Colonic mucosa (tissue), 4 donors: ENCODE measurements around the gene HERC3. TPM values are rescaled to one million over a fixed set of nuclear protein-coding genes. Genes with fewer than 3 reads are reported as not detected.

Experiments
- DNase-seq: peaks from one replicate; pipeline ENCODE4 v3.0.0-alpha.2; 2020
- H3K27ac ChIP-seq: fragments of 200-600 bp; one replicate; pipeline ENCODE4 v1.8.0; 2021
- H3K27me3 ChIP-seq: fragments of 200-600 bp; one replicate; pipeline ENCODE4 v1.8.0; 2021
- H3K36me3 ChIP-seq: fragments of 200-600 bp; one replicate; pipeline ENCODE4 v1.8.0; 2021
- H3K4me1 ChIP-seq: fragments of 200-600 bp; one replicate; pipeline ENCODE4 v1.8.0; 2021; ENCODE audit warnings: mild to moderate bottlenecking
- H3K4me3 ChIP-seq: fragments of 200-600 bp; one replicate; pipeline ENCODE4 v1.8.0; 2021
- H3K9ac ChIP-seq, 2 donors: one replicate each; pipeline ENCODE4 v1.7.0; 2013; ENCODE audit warnings: control low read depth in 2 of 2, low read depth in 2 of 2, low read length in 2 of 2
- H3K9me3 ChIP-seq: fragments of 200-600 bp; one replicate; pipeline ENCODE4 v1.8.0; 2021
- CTCF ChIP-seq: fragments of 200-600 bp; IDR thresholded peaks from one replicate; pipeline ENCODE4 v1.8.0; 2022; ENCODE audit warnings: antibody characterized with exemption, mild to moderate bottlenecking
- intact Hi-C: fragments of 100-400 bp; cut with DNase I; formaldehyde crosslinking; loops from one replicate; pipeline ENCODE4 v1.14.1; 2022
- total RNA-seq, 2 donors: library from RNA; stranded (reverse); fragmentation: NEBNext Ultra II Directional in 1 of 2; extraction: Animal tissue kit (Norgen Biotek cat#: 25700) in 1 of 2; gene quantifications; one replicate each; pipeline ENCODE4 v1.2.1, GENCODE V29; 2021
- donor health status: healthy.
- donor health status: DM: no; HTN: no; CAD: no.
- donor health status: DM: no; HTN: no; CAD: no.

HERC3 gene
- total RNA-seq, 2 donors from 2014 or later, result 23.0 to 51.4 TPM

GRCh38 chr4:88697141-88697540 lies 104.9 kb downstream of the HERC3 start:
- Histone ChIP-seq H3K9me3 (no peaks in the 10 kb centered on the region), H3K27me3 (no peaks in the 10 kb centered on the region), H3K4me3 (peak overlapping the region; percentile 62), H3K9ac (peak overlapping the region; percentile 40 to 59), H3K27ac (peak overlapping the region; percentile 22), H3K4me1 (no peaks in the 10 kb centered on the region), H3K36me3 (no peaks in the 10 kb centered on the region)
- TF ChIP-seq CTCF, result no peak
- DNase-seq, result no peak
- intact Hi-C loops, result no loop called here

GRCh38 chr4:88697588-88698329 lies 105.5 kb downstream of the HERC3 start, which contains the start of gene NAP1L5:
Gene NAP1L5 (minus strand): TSS chr4:88697829. CDS start chr4:88697754, 75 bp downstream.
- Histone ChIP-seq H3K4me3 (peak within 1 kb of the TSS; percentile 62), H3K9me3 (no peaks in the 10 kb centered on the region), H3K27me3 (no peaks in the 10 kb centered on the region), H3K36me3 (no peaks in the 10 kb centered on the region), H3K27ac (peak within 1 kb of the TSS; percentile 22), H3K9ac (peak within 1 kb of the TSS; percentile 40 to 59), H3K4me1 (no peaks in the 10 kb centered on the region)
- intact Hi-C loops, result no loop called here
- no peak for TF ChIP-seq CTCF
- peak; percentile 63 for DNase-seq

- H3K27ac ChIP-seq, result no peak overlapping the region
- no peaks in the 10 kb centered on the region for H3K36me3 ChIP-seq
- intact Hi-C loops, result no loop called here
- no peak overlapping the region for H3K9ac ChIP-seq
- no peaks in the 10 kb centered on the region for H3K9me3 ChIP-seq
- H3K4me1 ChIP-seq, result no peaks in the 10 kb centered on the region
- H3K4me3 ChIP-seq, result no peak overlapping the region
- no peak for DNase-seq
- H3K27me3 ChIP-seq, result no peaks in the 10 kb centered on the region
- TF ChIP-seq CTCF, result no peak
These were observed 106.2 kb downstream of the HERC3 start for GRCh38 chr4:88698519-88698918.

GRCh38 chr4:88702782-88703181 lies 110.5 kb downstream of the HERC3 start:
- Histone ChIP-seq H3K9me3 (no peaks in the 10 kb centered on the region), H3K27ac (no peak overlapping the region), H3K4me1 (no peaks in the 10 kb centered on the region), H3K36me3 (peaks cover 6% of the 10 kb centered on the region), H3K9ac (no peak overlapping the region), H3K27me3 (no peaks in the 10 kb centered on the region), H3K4me3 (no peak overlapping the region)
- intact Hi-C loops, result loop anchor here (10.0 kb wide), 1 partner anchor 322 kb away; no protein-coding TSS in a partner anchor
- no peak for DNase-seq
- no peak for TF ChIP-seq CTCF

GRCh38 chr4:88705223-88705622 lies 112.9 kb downstream of the HERC3 start:
- H3K9ac ChIP-seq, result no peak overlapping the region
- H3K4me3 ChIP-seq, result no peak overlapping the region
- H3K27ac ChIP-seq, result no peak overlapping the region
- no peak for TF ChIP-seq CTCF
- intact Hi-C loops, result loop anchor here (10.0 kb wide), 1 partner anchor 320 kb away; no protein-coding TSS in a partner anchor
- DNase-seq, result no peak
- H3K27me3 ChIP-seq, result no peaks in the 10 kb centered on the region
- no peaks in the 10 kb centered on the region for H3K4me1 ChIP-seq
- H3K36me3 ChIP-seq, result peaks cover 6% of the 10 kb centered on the region
- H3K9me3 ChIP-seq, result no peaks in the 10 kb centered on the region
